GM12865 (cell line): Measurements from ENCODE around the gene FASTKD1.
"Not testable (repeated sequence)": the region's sequence is repeated elsewhere in the genome, so short reads cannot be mapped to it uniquely, and the experiment has no call there.

ENCODE experiments used
- DNase-seq: peaks from one replicate; pipeline ENCODE4 v3.0.0; 2010; ENCODE audit warnings: low read depth
- H3K4me3 ChIP-seq: 2 replicates; pipeline ENCODE4 v1.5.1; 2011; ENCODE audit warnings: mild to moderate bottlenecking, low read depth, low read length, control low read depth
- TF ChIP-seq, protein P1 (sequence below): IDR thresholded peaks from 2 replicates; pipeline ENCODE4 v1.5.1; 2011; ENCODE audit warnings: low read length, control low read depth, low read depth, inconsistent platforms; ENCODE audit not compliant: insufficient read depth; ENCODE audit errors: missing control alignments

The FASTKD1 gene

DNA sequence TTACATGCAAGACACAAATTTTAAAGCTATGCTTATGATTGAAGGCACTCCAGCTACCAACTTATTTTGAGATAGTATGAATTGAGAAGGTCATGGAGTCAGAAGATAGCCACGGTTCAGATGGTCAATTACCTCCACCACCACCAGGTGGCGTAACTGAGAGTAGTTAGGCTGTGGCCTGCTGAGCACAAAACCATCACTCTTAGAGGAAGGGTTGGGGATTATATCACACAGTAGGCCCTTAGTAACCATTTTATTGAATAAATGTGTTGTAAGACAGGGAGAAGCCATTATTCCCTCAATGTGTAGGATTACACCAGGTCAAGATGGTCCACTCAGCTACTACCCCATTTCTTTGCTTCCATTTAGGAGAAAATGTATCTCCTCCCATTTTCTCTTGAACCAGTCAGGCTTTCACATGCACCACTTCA is 45.4 kb downstream of the FASTKD1 start:
- TF ChIP-seq, protein P1, sequence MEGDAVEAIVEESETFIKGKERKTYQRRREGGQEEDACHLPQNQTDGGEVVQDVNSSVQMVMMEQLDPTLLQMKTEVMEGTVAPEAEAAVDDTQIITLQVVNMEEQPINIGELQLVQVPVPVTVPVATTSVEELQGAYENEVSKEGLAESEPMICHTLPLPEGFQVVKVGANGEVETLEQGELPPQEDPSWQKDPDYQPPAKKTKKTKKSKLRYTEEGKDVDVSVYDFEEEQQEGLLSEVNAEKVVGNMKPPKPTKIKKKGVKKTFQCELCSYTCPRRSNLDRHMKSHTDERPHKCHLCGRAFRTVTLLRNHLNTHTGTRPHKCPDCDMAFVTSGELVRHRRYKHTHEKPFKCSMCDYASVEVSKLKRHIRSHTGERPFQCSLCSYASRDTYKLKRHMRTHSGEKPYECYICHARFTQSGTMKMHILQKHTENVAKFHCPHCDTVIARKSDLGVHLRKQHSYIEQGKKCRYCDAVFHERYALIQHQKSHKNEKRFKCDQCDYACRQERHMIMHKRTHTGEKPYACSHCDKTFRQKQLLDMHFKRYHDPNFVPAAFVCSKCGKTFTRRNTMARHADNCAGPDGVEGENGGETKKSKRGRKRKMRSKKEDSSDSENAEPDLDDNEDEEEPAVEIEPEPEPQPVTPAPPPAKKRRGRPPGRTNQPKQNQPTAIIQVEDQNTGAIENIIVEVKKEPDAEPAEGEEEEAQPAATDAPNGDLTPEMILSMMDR: peak; percentile 83
- H3K4me3 ChIP-seq: no peak overlapping the region
- DNase-seq: peak; percentile 77

DNA sequence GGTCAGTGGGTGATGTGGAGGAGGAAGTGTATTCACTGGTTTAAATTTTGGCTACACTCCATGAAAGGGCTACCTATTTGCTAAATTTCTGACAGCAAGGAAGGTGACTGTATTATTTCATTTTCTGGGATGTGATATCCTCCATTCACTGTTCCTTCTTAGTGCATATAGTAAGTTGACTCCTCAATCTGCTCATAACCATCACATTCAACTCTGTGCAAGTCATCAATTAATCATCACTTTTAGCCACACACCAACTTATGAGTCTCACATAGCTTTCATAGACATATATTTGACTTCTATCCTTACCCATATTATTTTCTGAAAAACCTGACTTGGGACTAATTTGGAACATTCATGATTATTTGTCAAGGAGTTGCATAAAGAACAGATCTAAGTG is 47.2 kb downstream of the FASTKD1 start:
- TF ChIP-seq, protein P1: no peak
- no peak for DNase-seq
- no peak overlapping the region for H3K4me3 ChIP-seq

DNA sequence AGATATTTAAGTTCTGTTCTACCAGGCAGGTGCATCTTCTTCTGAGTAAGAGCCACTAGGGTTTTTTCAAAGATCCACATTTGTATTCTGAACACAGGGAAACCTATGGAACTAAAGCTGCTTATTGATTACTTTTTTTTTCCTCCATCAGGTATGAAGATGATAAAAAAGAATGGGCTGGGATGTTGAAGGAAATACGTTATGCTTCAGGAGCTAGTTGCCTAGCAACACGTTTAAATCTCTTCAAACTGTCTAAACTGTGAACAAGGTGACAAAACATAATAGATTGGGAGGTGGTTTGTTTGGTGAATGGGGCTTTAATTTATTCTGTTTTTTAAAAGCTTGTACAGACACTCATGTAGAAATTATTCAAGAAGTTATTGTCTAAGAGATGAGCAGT is 48.2 kb downstream of the FASTKD1 start:
- no peak for DNase-seq
- TF ChIP-seq, protein P1: no peak
- H3K4me3 ChIP-seq: no peak overlapping the region

DNA sequence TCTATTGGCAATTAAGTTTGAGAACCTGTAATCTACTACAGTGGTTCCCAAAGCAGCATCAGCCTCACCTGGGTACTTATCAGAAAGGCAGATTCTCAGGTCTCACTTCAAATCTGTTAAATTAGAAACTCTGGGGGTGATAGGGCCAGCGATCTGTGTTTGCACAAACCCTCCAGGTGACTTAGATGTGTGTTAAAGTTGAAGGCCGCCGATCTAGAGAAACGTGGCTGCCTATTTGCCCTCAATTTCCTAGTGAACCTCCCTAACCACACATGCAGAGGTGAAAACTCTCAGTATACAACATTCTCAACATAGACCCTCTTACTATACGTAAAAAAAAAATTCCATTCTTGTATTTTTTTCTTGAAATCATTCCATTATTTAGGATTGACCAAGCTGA is 50.0 kb downstream of the FASTKD1 start:
- no peak overlapping the region for H3K4me3 ChIP-seq
- no peak for DNase-seq
- TF ChIP-seq, protein P1: no peak

DNA sequence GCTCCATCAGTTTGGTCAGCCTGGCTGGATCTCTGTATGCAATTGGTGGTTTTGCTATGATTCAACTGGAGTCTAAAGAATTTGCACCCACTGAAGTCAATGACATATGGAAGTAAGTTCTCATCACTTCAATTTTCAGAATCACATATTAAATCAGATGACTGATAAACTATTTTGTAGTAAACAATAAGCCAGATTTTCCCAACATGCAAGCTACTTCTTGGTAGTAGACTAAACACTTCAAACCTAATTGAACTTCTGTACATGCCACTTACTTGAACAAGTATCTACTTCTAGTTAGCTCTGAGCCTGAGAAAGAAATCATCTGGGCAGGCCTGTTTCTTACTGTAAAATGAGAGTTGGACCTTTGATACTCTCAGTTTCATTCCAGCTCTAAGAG is 52.8 kb downstream of the FASTKD1 start:
- TF ChIP-seq, protein P1: no peak
- no peak for DNase-seq
- no peak overlapping the region for H3K4me3 ChIP-seq

DNA sequence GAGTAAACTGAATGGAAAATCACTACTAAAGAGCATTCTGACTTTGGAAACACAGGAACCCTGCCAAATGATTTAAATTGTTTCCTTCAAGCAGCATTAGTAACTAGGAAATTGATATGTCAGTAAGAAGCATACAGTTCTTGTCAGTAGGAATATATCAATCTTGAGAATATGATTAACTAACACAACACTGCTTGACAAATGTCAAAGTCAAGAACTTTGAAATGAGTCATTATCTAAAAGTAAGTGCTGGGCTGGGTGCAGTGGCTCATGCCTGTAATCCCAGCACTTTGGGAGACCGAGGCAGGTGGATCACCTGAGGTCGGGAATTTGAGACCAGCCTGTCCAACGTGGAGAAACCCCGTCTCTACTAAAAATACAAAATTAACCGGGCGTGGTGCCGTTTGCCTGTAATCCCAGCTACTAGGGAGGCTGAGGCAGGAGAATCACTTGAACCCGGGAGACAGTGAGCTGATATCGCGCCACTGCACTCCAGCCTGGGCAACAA is 57.1 kb downstream of the FASTKD1 start:
- not testable (repeated sequence) for H3K4me3 ChIP-seq, DNase-seq

DNA sequence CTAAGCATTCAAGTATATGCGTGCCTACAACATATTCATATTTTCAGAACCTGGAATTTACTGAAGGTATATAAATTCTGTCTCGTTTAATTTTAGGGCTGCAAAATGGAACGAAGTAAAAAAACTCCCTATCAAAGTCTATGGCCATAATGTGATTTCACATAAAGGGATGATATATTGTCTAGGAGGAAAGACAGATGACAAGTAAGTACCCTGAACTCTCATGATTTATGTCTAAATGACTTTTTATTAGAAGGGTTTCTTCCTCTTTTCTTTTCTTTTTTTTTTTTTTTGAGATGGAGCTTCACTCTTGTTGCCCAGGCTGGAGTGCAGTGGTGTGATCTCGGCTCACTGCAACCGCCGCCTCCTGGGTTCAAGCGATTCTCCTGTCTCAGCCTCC is 58.9 kb downstream of the FASTKD1 start:
- H3K4me3 ChIP-seq, DNase-seq: not testable (repeated sequence)

DNA sequence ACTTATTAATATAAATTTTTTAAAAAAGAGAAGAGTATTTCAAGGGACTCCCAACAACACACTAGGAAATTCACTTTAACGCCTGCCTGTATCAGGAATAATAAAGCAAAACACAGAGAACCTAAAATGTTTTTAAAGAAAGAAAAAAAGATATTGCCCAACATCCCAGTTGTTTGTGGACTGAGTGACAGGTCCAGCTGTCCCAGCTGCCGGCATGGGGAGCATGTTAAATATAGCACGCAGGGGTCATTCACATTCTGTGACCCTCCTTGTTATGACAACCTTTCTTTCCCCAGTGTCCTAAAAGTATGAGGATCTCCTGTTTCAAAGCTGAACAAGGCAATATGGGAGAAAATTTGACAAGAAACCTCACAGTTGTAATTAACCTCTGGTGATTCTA is 59.7 kb downstream of the FASTKD1 start:
- TF ChIP-seq, protein P1: no peak
- DNase-seq: no peak
- H3K4me3 ChIP-seq: no peak overlapping the region
